ENCODE measurements around the gene DEDD. TPM values are rescaled to one million over a fixed set of nuclear protein-coding genes. Genes with fewer than 3 reads are reported as not detected.
A peak's percentile ranks its signal among the peaks of the same experiment; 100 is the strongest.

The DEDD gene
- total and polyA plus RNA-seq, 2 of the 4 experiments (the other 2 are of a cell fraction): 40.2 to 47.9 TPM

DNA sequence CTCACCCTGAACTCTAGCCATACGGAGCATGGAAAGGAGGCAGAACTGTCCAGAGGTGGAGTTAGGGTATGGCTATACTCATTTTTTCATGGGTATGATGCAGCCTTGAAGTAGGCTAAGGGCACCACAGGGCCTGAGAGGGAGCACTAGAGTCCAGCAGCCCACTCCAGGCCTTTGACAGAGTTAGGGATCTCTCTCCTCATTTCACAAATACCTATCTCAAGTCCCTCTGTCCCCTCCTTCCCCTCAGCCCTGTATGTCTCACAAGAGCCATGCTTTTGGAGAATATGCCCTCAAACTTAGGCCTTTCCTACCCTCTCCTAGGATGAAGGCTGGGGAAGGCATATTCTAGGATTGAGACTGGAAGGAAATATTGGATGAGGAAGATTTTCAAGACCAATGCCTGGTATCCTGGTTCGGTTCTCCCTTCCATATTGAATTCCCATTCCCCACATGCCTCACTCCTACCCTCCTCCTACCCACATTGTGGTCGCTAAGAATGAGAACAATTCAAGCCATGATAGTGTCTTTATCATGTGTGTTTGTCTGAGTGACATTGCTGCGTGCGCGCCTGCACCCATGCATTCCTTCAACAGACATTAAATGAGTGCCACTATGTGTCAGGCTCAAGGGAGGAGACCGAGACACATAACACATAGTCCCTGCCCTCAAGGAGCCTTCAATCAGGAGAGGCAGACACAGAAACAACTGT is 40.5 kb downstream of the DEDD start:
- Histone ChIP-seq H2AK9ac (replicated peaks; ENCODE audit: low read depth, low read length, poor library complexity) (no peak overlapping the region), H2BK20ac (ENCODE audit: low read depth, low read length) (peak overlapping the region; percentile 2; the same call in 1 of the 2 replicates), H3K9ac (ENCODE audit: low read depth, low read length) (no peak overlapping the region), H3K4me2 (ENCODE audit: low read depth, low read length) (no peak overlapping the region), H3K79me1 (ENCODE audit: low read depth in 1 of 2, low read length in 2 of 2) (no peaks in the 10 kb centered on the region), H3K23ac (ENCODE audit: low read depth, low read length) (peak overlapping the region; percentile 27; the same call in 1 of the 2 replicates), H2BK15ac (ENCODE audit: low read depth, low read length) (no peak overlapping the region), H4K5ac (ENCODE audit: low read depth, low read length) (no peak overlapping the region), H2BK5ac (ENCODE audit: low read depth, low read length, poor library complexity, severe bottlenecking) (no peak overlapping the region), H4K8ac (ENCODE audit: low read depth in 2 of 2, low read length in 2 of 2) (no peak overlapping the region), H3K36me3 (ENCODE audit: control insufficient read depth, insufficient read depth, low read length) (no peaks in the 10 kb centered on the region), H3K18ac (ENCODE audit: low read depth, low read length) (no peak overlapping the region), H3K14ac (replicated peaks; ENCODE audit: low read depth, low read length) (peak overlapping the region; percentile 71; the same call in 1 of the 2 replicates), H3K9me1 (ENCODE audit: insufficient read depth, low read length) (peaks cover 14% of the 10 kb centered on the region), H3K4ac (ENCODE audit: low read depth, low read length) (peak overlapping the region; percentile 39; the same call in 1 of the 2 replicates), H4K20me1 (ENCODE audit: insufficient read depth, low read length) (no peaks in the 10 kb centered on the region), H3K4me3 (ENCODE audit: insufficient read depth, low read depth, low read length) (no peak overlapping the region), H3K27me3 (ENCODE audit: control insufficient read depth, insufficient read depth, low read length) (no peaks in the 10 kb centered on the region), H4K91ac (ENCODE audit: insufficient read depth, low read depth, low read length) (no peak overlapping the region), H3K56ac (ENCODE audit: extremely low read depth, insufficient read depth, low read length) (no peak overlapping the region), H2BK120ac (ENCODE audit: low read depth, low read length) (peak overlapping the region; percentile 46; the same call in 1 of the 2 replicates), H3K4me1 (ENCODE audit: control insufficient read depth, insufficient read depth, low read length) (peaks cover 10% of the 10 kb centered on the region), H2AK5ac (ENCODE audit: low read depth, low read length) (peak overlapping the region; percentile 14; the same call in 1 of the 2 replicates), H2AFZ (replicated peaks; ENCODE audit: low read length, poor library complexity) (no peak overlapping the region), H3K9me3 (ENCODE audit: control insufficient read depth, insufficient read depth, low read length) (no peaks in the 10 kb centered on the region), H3K27ac (ENCODE audit: insufficient read depth, low read length) (no peak overlapping the region)
- ChIA-PET POLR2A (ENCODE audit: unreplicated experiment) (no interaction called here), CTCF (no interaction called here)
- 100% methylated on average over 4 of the region's 7 CpGs; no CpG with 5 or more reads in 1 of the 2 experiments for WGBS, 2 experiments (ENCODE audit: extremely low coverage in 2 of 2, insufficient read length in 1 of 2)
- no peak for ATAC-seq (ENCODE audit: low read depth)
- in situ Hi-C loops (cut with MboI; ENCODE audit: low sequenced_read_pairs): no loop called here
- no peak for TF ChIP-seq MAZ (IDR thresholded peaks at IDR 0.05; ENCODE audit: borderline replicate concordance, low read depth, low read length)
- TF ChIP-seq MAFK (IDR thresholded peaks at IDR 0.05; ENCODE audit: low read depth, low read length): no peak
- no peak for TF ChIP-seq BHLHE40 (IDR thresholded peaks at IDR 0.05; ENCODE audit: low read depth, low read length)
- no peak for TF ChIP-seq SMC3 (IDR thresholded peaks at IDR 0.05; ENCODE audit: low read depth, low read length)
- no peak for TF ChIP-seq POLR2A (IDR thresholded peaks at IDR 0.05; ENCODE audit: low read depth, low read length)
- BruUV-seq (replicated peaks): no TSS peak
- no peak for DNase-seq
- dilution Hi-C loops (cut with HindIII; ENCODE audit: low sequenced_read_pairs, unreplicated experiment): no loop called here
- intact Hi-C loops (cut with micrococcal nuclease): no loop called here
